HepG2 (cell line): ENCODE results near the gene UBL7. TPM values are rescaled to one million over a fixed set of nuclear protein-coding genes. Genes with fewer than 3 reads are reported as not detected.

Experiments used
- AGO2 ChIP-seq: fragments of 200-400 bp; formaldehyde crosslinking; optimal IDR thresholded peaks from 2 replicates; pipeline ENCODE3; 2017; ENCODE audit warnings: mild to moderate bottlenecking, low read depth, low read length, moderate library complexity
- CBX2 ChIP-seq, 2 experiments: fragments of 200-600 bp in 1 of 2; sonication (generic); formaldehyde crosslinking in 1 of 2; IDR thresholded peaks; 2 replicates each; pipeline versions ENCODE4 v1.7.0 to v1.8.1; 2018 to 2022; ENCODE audit warnings: low read depth in 2 of 2, low read length in 1 of 2, mild to moderate bottlenecking in 1 of 2, missing genetic modification reagents in 1 of 2
- FIP1L1 ChIP-seq: fragments of 200-400 bp; formaldehyde crosslinking; IDR thresholded peaks from 2 replicates; pipeline ENCODE4 v1.6.1; 2018; ENCODE audit warnings: low read depth, mild to moderate bottlenecking, low read length, moderate library complexity, borderline replicate concordance; ENCODE audit not compliant: insufficient read depth
- FOXK2 ChIP-seq: fragments of 450-650 bp; IDR thresholded peaks from 2 replicates; pipeline ENCODE4 v1.6.1; 2016
- GPN1 ChIP-seq: sonication (generic); formaldehyde crosslinking; IDR thresholded peaks from 2 replicates; pipeline ENCODE4 v1.5.1; 2020; ENCODE audit warnings: missing genetic modification reagents, borderline replicate concordance
- HNRNPH1 ChIP-seq: fragments of 200-400 bp; formaldehyde crosslinking; optimal IDR thresholded peaks from 2 replicates; pipeline ENCODE3; 2017; ENCODE audit warnings: mild to moderate bottlenecking, low read depth, low read length
- MAZ ChIP-seq, 2 experiments: sonication (generic) in 1 of 2; formaldehyde crosslinking in 1 of 2; IDR thresholded peaks; 2 replicates each; pipeline versions ENCODE4 v1.5.0 to v1.6.1; 2012 to 2020; ENCODE audit warnings: low read depth in 2 of 2, mild to moderate bottlenecking in 2 of 2, borderline replicate concordance in 1 of 2, improper control_type of control experiment in 1 of 2, low read length in 1 of 2, missing genetic modification reagents in 1 of 2, moderate library complexity in 1 of 2
- MEF2D ChIP-seq: sonication (generic); formaldehyde crosslinking; IDR thresholded peaks from 2 replicates; pipeline ENCODE4 v1.5.1; 2020; ENCODE audit warnings: mild to moderate bottlenecking, missing genetic modification reagents
- NCOR1 ChIP-seq: fragments of 200-600 bp; sonication (generic); IDR thresholded peaks from 2 replicates; pipeline ENCODE4 v1.7.0; 2017; ENCODE audit warnings: antibody characterized with exemption, low read length, borderline replicate concordance
- ONECUT2 ChIP-seq: sonication (generic); formaldehyde crosslinking; IDR thresholded peaks from 2 replicates; pipeline ENCODE4 v1.4.0; 2020; ENCODE audit warnings: missing genetic modification reagents
- PPARG ChIP-seq: conservative IDR thresholded peaks from 2 replicates; pipeline ENCODE4 v1.6.1; 2016; ENCODE audit warnings: missing biosample characterization, missing genetic modification reagents
- SRY ChIP-seq: sonication (generic); formaldehyde crosslinking; IDR thresholded peaks from 2 replicates; pipeline ENCODE4 v1.8.0; 2022; ENCODE audit warnings: mild to moderate bottlenecking, missing genetic modification reagents
- ZNF556 ChIP-seq: sonication (generic); formaldehyde crosslinking; IDR thresholded peaks from 2 replicates; pipeline ENCODE4 v1.4.0; 2020; ENCODE audit warnings: mild to moderate bottlenecking, missing genetic modification reagents, borderline replicate concordance
- ZNF644 ChIP-seq: IDR thresholded peaks from 2 replicates; pipeline ENCODE4 v1.6.1; 2016; ENCODE audit warnings: low read depth
- ZNF781 ChIP-seq: sonication (generic); formaldehyde crosslinking; IDR thresholded peaks from 2 replicates; pipeline ENCODE4 v1.5.1; 2020; ENCODE audit warnings: borderline replicate concordance, mild to moderate bottlenecking, missing genetic modification reagents; ENCODE audit errors: not compliant biosample characterization
- polyA plus RNA-seq, 8 experiments: library from polyadenylated mRNA; depleted of rRNA in 3 of 8; stranded (reverse) in 7 of 8; unstranded in 1 of 8; fragments of >200 nt; fragmentation: Illumina TruSeq in 4 of 8; extraction: Trizol in 4 of 8; gene quantifications; 2 replicates each; pipeline versions ENCODE4 v1.2.1 to v1.2.3, GENCODE V29; 2011 to 2016; ENCODE audit warnings: low read depth in 4 of 8, missing spikeins in 1 of 8, mixed read lengths in 1 of 8; ENCODE audit not compliant: insufficient read depth in 1 of 8
- total RNA-seq, 5 experiments: library from RNA; depleted of rRNA; stranded (reverse); fragments of >200 nt; fragmentation: Illumina TruSeq; extraction: Trizol; gene quantifications; 2 replicates each; pipeline ENCODE4 v1.2.3, GENCODE V29; 2016; ENCODE audit warnings: low read depth in 1 of 5
- TF ChIP-seq, protein P1 (sequence below), 2 experiments: sonication (generic) in 1 of 2; formaldehyde crosslinking in 1 of 2; IDR thresholded peaks; 2 replicates each; pipeline versions ENCODE4 v1.5.1 to v1.6.1; 2011 to 2020; ENCODE audit warnings: borderline replicate concordance in 1 of 2, low read depth in 1 of 2, low read length in 1 of 2, mild to moderate bottlenecking in 1 of 2, missing genetic modification reagents in 1 of 2, moderate library complexity in 1 of 2
- TF ChIP-seq, protein P2 (sequence below): sonication (generic); formaldehyde crosslinking; IDR thresholded peaks from 2 replicates; pipeline ENCODE4 v1.8.0; 2022; ENCODE audit warnings: mild to moderate bottlenecking, missing genetic modification reagents
- TF ChIP-seq, protein P3 (sequence below): sonication (generic); formaldehyde crosslinking; IDR thresholded peaks from 2 replicates; pipeline ENCODE4 v1.4.0; 2020; ENCODE audit warnings: mild to moderate bottlenecking, missing genetic modification reagents, borderline replicate concordance

The UBL7 gene
- total and polyA plus RNA-seq, 2 of the 13 experiments (the other 11 are each of a cell fraction or from before 2014, with no cell fraction given), result 55.0 to 63.5 TPM

DNA sequence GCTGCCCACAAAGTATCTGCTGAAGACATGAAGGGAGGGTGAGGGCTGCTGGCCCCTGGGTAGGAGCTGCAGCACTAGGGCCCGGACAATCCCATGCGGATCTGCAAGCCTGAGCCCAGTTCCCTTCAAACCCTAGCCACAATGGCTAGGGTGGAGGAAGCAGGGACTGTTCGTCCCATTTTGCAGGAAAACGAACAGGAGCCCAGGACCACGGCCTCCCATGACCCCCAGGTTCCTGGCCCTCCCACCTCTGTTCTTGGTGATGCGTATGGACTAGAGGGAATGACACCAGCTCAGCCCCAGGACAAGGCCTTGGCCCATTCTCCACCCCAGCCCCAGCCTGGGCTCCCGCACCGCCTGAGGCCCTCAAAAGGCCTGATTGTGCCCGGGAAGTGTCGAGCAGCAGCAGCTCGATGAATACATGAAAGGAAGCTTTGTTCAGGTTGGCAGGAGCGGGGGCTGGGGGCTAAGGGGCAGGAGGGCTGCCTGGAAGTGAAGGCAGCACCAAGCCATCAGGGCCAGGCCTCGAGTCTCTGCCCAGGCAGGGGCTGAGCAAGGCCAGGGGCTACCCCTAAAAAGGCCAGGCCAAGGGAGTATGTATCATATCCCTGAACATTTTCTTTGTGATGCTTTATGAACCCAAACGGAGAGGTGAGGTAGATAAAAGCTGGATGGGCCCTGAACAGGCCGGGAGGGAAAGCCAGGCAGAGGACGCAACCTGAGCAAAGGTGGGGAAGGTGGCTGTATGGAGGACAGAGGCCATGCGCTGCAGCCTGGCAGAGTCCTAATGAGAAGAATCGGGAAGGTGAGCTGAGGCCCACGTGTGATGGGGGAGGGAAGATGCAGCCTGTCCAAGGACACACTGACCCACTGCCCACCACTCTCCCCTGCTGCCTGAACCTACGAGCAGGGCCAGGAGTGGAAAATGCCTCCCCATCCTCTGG is 39.4 kb downstream of the UBL7 start (continued):
- TF ChIP-seq, protein P1, sequence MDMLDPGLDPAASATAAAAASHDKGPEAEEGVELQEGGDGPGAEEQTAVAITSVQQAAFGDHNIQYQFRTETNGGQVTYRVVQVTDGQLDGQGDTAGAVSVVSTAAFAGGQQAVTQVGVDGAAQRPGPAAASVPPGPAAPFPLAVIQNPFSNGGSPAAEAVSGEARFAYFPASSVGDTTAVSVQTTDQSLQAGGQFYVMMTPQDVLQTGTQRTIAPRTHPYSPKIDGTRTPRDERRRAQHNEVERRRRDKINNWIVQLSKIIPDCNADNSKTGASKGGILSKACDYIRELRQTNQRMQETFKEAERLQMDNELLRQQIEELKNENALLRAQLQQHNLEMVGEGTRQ (IDR thresholded peaks at IDR 0.05; ENCODE audit: low read depth, low read length), result no peak
- TF ChIP-seq, protein P1 (CRISPR knock-in tag; IDR thresholded peaks at IDR 0.05; ENCODE audit: borderline replicate concordance), result no peak
- TF ChIP-seq NCOR1, result no peak
- no peak for TF ChIP-seq ZNF781 (CRISPR knock-in tag)
- TF ChIP-seq CBX2 (IDR thresholded peaks at IDR 0.05; ENCODE audit: low read depth, low read length), result no peak
- no peak for TF ChIP-seq CBX2 (CRISPR knock-in tag; IDR thresholded peaks at IDR 0.05; ENCODE audit: low read depth)
- TF ChIP-seq, protein P2, sequence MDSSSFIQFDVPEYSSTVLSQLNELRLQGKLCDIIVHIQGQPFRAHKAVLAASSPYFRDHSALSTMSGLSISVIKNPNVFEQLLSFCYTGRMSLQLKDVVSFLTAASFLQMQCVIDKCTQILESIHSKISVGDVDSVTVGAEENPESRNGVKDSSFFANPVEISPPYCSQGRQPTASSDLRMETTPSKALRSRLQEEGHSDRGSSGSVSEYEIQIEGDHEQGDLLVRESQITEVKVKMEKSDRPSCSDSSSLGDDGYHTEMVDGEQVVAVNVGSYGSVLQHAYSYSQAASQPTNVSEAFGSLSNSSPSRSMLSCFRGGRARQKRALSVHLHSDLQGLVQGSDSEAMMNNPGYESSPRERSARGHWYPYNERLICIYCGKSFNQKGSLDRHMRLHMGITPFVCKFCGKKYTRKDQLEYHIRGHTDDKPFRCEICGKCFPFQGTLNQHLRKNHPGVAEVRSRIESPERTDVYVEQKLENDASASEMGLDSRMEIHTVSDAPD (CRISPR knock-in tag), result peak; percentile 34; the same call in 1 of the 2 replicates
- TF ChIP-seq MAZ (IDR thresholded peaks at IDR 0.05; ENCODE audit: borderline replicate concordance, low read depth, low read length), result peak; percentile 69; the same call in 1 of the 2 replicates
- TF ChIP-seq MAZ (CRISPR knock-in tag; IDR thresholded peaks at IDR 0.05; ENCODE audit: low read depth), result no peak
- TF ChIP-seq MEF2D (CRISPR knock-in tag), result no peak
- TF ChIP-seq SRY (CRISPR knock-in tag), result no peak
- TF ChIP-seq ONECUT2 (CRISPR knock-in tag), result no peak
- no peak for TF ChIP-seq ZNF556 (CRISPR knock-in tag)
- TF ChIP-seq FIP1L1, result no peak
- no peak for TF ChIP-seq AGO2
- TF ChIP-seq ZNF644 (CRISPR knock-in tag), result 0 out of 2 replicates have a peak, but pooled peaks have one; percentile 32
- TF ChIP-seq PPARG (CRISPR knock-in tag), result no peak
- TF ChIP-seq GPN1 (CRISPR knock-in tag), result no peak
- no peak for TF ChIP-seq HNRNPH1
- no peak for TF ChIP-seq FOXK2
- TF ChIP-seq, protein P3, sequence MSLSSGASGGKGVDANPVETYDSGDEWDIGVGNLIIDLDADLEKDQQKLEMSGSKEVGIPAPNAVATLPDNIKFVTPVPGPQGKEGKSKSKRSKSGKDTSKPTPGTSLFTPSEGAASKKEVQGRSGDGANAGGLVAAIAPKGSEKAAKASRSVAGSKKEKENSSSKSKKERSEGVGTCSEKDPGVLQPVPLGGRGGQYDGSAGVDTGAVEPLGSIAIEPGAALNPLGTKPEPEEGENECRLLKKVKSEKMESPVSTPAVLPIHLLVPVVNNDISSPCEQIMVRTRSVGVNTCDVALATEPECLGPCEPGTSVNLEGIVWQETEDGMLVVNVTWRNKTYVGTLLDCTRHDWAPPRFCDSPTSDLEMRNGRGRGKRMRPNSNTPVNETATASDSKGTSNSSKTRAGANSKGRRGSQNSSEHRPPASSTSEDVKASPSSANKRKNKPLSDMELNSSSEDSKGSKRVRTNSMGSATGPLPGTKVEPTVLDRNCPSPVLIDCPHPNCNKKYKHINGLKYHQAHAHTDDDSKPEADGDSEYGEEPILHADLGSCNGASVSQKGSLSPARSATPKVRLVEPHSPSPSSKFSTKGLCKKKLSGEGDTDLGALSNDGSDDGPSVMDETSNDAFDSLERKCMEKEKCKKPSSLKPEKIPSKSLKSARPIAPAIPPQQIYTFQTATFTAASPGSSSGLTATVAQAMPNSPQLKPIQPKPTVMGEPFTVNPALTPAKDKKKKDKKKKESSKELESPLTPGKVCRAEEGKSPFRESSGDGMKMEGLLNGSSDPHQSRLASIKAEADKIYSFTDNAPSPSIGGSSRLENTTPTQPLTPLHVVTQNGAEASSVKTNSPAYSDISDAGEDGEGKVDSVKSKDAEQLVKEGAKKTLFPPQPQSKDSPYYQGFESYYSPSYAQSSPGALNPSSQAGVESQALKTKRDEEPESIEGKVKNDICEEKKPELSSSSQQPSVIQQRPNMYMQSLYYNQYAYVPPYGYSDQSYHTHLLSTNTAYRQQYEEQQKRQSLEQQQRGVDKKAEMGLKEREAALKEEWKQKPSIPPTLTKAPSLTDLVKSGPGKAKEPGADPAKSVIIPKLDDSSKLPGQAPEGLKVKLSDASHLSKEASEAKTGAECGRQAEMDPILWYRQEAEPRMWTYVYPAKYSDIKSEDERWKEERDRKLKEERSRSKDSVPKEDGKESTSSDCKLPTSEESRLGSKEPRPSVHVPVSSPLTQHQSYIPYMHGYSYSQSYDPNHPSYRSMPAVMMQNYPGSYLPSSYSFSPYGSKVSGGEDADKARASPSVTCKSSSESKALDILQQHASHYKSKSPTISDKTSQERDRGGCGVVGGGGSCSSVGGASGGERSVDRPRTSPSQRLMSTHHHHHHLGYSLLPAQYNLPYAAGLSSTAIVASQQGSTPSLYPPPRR (CRISPR knock-in tag), result no peak
